ENCODE measurements around the gene NELL1.

The NELL1 gene

GRCh38 chr11:20627701-20628100 lies 41.7 kb upstream of the NELL1 start:
- Mint-ChIP-seq H3K4me3 (no peak overlapping the region), H3K4me1 (peaks cover 42% of the 10 kb centered on the region), H3K36me3 (ENCODE audit: low read depth) (no peaks in the 10 kb centered on the region), H3K27ac (no peak overlapping the region), H3K27me3 (ENCODE audit: low read depth, poor library complexity) (peaks cover 17% of the 10 kb centered on the region), H3K9me3 (peaks cover 3% of the 10 kb centered on the region)
- TF ChIP-seq CTCF (IDR thresholded peaks at IDR 0.05) = no peak
- no peak for DNase-seq

- H3K4me3 Mint-ChIP-seq = peak overlapping the region; percentile 48
- H3K4me1 Mint-ChIP-seq = peaks cover 36% of the 10 kb centered on the region
- DNase-seq = no peak
- H3K27ac Mint-ChIP-seq = no peak overlapping the region
- peaks cover 10% of the 10 kb centered on the region for H3K27me3 Mint-ChIP-seq (ENCODE audit: low read depth, poor library complexity)
- no peaks in the 10 kb centered on the region for H3K36me3 Mint-ChIP-seq (ENCODE audit: low read depth)
- peaks cover 3% of the 10 kb centered on the region for H3K9me3 Mint-ChIP-seq
- TF ChIP-seq CTCF (IDR thresholded peaks at IDR 0.05) = no peak
Observed at GRCh38 chr11:20631519-20632168, 37.7 kb upstream of the NELL1 start.

DNA sequence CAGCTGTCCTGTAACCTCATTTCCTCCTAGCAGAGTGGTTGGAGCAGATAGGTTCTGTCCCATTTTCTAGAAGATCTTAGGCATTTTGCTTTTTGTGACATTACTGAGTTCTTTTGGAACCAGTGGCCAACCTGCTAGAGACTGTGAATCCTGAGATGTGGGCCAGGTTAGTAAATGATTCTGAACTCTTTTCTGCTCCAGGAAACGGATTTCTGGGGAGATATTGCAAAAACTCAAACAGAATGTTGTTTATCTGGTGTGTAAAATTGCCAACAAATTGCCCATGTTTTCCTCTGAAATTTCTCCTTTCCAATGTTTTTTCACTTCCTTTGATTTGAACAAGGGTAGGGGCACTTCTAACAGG lies 37.2 kb upstream of the NELL1 start:
- no peak for DNase-seq
- H3K36me3 Mint-ChIP-seq (ENCODE audit: low read depth) = no peaks in the 10 kb centered on the region

DNA sequence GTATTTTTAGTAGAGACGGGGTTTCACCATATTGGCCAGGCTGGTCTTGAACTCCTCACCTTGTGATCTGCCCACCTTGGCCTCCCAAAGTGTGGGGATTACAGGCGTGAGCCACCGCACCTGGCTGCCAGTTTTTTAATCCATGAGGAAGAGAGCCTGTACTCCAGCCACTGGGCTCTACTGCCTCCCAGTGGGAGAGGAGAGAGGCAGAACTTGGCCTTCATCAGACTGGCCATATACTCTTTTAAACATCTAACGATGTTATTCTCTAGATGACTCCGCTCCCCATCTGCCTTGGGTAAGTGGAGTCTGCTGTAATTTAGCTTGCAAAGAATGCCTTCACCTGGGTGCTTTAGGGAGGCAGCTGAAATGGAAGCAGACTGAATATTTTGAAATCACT lies 35.3 kb upstream of the NELL1 start:
- DNase-seq = no peak
- peaks cover 3% of the 10 kb centered on the region for H3K9me3 Mint-ChIP-seq
- peaks cover 19% of the 10 kb centered on the region for H3K4me1 Mint-ChIP-seq
- H3K36me3 Mint-ChIP-seq (ENCODE audit: low read depth) = no peaks in the 10 kb centered on the region
- TF ChIP-seq CTCF (IDR thresholded peaks at IDR 0.05) = no peak
- H3K4me3 Mint-ChIP-seq = no peak overlapping the region
- peaks cover 16% of the 10 kb centered on the region for H3K27me3 Mint-ChIP-seq (ENCODE audit: low read depth, poor library complexity)
- no peak overlapping the region for H3K27ac Mint-ChIP-seq

More for the DNA sequence above, 37.2 kb upstream of the NELL1 start:
- no peak overlapping the region for H3K4me3 Mint-ChIP-seq
- H3K27ac Mint-ChIP-seq = no peak overlapping the region
- H3K4me1 Mint-ChIP-seq = peaks cover 31% of the 10 kb centered on the region
- TF ChIP-seq CTCF (IDR thresholded peaks at IDR 0.05) = no peak
- peaks cover 10% of the 10 kb centered on the region for H3K27me3 Mint-ChIP-seq (ENCODE audit: low read depth, poor library complexity)
- peaks cover 3% of the 10 kb centered on the region for H3K9me3 Mint-ChIP-seq

DNA sequence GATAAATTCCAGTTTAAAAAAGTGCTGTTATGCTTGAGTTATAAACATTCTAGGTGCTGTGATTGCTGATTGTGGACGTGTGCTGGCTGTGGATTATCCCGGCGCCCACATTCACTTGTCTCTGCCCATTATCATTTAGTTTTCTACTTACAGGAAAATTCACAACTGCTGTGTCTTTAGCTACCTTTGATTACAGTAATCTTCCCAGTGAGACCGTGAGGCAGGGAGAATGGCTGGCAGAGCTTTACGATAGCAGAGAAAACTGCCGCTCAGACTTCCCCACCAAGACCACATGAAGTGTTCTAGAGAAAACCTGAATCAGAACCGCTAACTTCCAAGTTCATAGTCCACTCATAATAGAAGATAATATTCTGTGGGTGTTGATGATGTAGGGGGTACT lies 34.6 kb upstream of the NELL1 start:
- no peak for DNase-seq
- Mint-ChIP-seq H3K4me1 (peaks cover 19% of the 10 kb centered on the region), H3K9me3 (peaks cover 3% of the 10 kb centered on the region), H3K36me3 (ENCODE audit: low read depth) (no peaks in the 10 kb centered on the region), H3K4me3 (no peak overlapping the region), H3K27ac (no peak overlapping the region), H3K27me3 (ENCODE audit: low read depth, poor library complexity) (peaks cover 16% of the 10 kb centered on the region)
- TF ChIP-seq CTCF (IDR thresholded peaks at IDR 0.05) = no peak

DNA sequence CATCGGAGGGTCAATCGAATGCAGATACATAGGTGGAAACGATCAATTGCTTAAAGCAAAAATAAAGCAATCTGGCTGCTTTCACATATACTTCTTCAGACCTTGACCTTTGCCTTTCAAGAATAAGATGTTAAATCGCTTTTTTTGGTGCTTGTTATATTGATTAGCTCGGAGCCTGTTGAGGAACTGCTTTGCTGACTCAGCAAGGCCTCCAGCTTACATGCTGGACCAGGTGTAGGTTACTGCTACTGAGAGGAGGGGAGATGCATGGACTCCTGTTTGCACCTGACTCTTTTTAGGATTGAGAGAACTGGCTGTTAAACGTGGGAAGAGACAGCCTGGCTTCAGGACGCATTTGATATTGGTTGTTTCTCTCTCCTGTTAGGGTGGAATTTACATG lies 31.3 kb upstream of the NELL1 start:
- Mint-ChIP-seq H3K4me1 (no peaks in the 10 kb centered on the region), H3K36me3 (ENCODE audit: low read depth) (no peaks in the 10 kb centered on the region), H3K9me3 (peaks cover 6% of the 10 kb centered on the region), H3K27ac (no peak overlapping the region), H3K4me3 (no peak overlapping the region), H3K27me3 (ENCODE audit: low read depth, poor library complexity) (peaks cover 12% of the 10 kb centered on the region)
- TF ChIP-seq CTCF (IDR thresholded peaks at IDR 0.05) = no peak
- no peak for DNase-seq
